ENCODE results near the gene KLHL29. TPM values are rescaled to one million over a fixed set of nuclear protein-coding genes. Genes with fewer than 3 reads are reported as not detected.
A peak's percentile ranks its signal among the peaks of the same experiment; 100 is the strongest.

The KLHL29 gene
- total RNA-seq, 1 donor from 2014 or later: 15.1 TPM

GRCh38 chr2:23518481-23519333 lies 133.7 kb downstream of the KLHL29 start:
- no peak overlapping the region for H3K4me3 ChIP-seq
- no peak for TF ChIP-seq CTCF (IDR thresholded peaks at IDR 0.05)
- no peaks in the 10 kb centered on the region for H3K27me3 ChIP-seq
- H3K27ac ChIP-seq: no peak overlapping the region
- H3K36me3 ChIP-seq: no peaks in the 10 kb centered on the region
- H3K9me3 ChIP-seq: no peaks in the 10 kb centered on the region
- DNase-seq (no peak), ATAC-seq (peak; percentile 53)
- H3K4me1 ChIP-seq: peaks cover 5% of the 10 kb centered on the region
- intact Hi-C loops (cut with DNase I): no loop called here

DNA sequence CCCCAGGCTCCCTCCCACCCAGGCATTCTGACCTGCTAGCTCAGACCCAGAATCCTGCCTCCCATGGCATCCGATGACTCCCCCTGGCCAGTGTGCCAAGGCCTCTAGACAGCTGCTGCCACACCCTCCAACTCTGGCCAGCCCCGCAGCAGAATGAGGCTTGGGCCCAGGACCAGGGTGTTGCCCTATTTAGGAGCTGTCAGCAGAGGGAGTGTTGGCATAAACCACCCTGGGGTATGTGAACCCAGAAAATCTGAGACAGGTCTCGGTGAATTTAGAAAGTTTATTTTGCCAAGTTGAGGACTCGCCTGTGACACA lies 134.3 kb downstream of the KLHL29 start:
- no peaks in the 10 kb centered on the region for H3K27me3 ChIP-seq
- intact Hi-C loops (cut with DNase I): no loop called here
- H3K36me3 ChIP-seq: no peaks in the 10 kb centered on the region
- peaks cover 11% of the 10 kb centered on the region for H3K4me1 ChIP-seq
- no peaks in the 10 kb centered on the region for H3K9me3 ChIP-seq
- H3K27ac ChIP-seq: no peak overlapping the region
- TF ChIP-seq CTCF (IDR thresholded peaks at IDR 0.05): peak; percentile 5
- DNase-seq (no peak), ATAC-seq (peak; percentile 62)
- H3K4me3 ChIP-seq: no peak overlapping the region

- intact Hi-C loops (cut with DNase I): no loop called here
- TF ChIP-seq CTCF (IDR thresholded peaks at IDR 0.05): no peak
- no peaks in the 10 kb centered on the region for H3K36me3 ChIP-seq
- H3K27me3 ChIP-seq: no peaks in the 10 kb centered on the region
- ATAC-seq: no peak
- H3K9me3 ChIP-seq: no peaks in the 10 kb centered on the region
- H3K4me3 ChIP-seq: no peak overlapping the region
- DNase-seq: no peak
- H3K4me1 ChIP-seq: peaks cover 20% of the 10 kb centered on the region
- no peak overlapping the region for H3K27ac ChIP-seq
Observed at GRCh38 chr2:23520256-23520655, 135.3 kb downstream of the KLHL29 start.

DNA sequence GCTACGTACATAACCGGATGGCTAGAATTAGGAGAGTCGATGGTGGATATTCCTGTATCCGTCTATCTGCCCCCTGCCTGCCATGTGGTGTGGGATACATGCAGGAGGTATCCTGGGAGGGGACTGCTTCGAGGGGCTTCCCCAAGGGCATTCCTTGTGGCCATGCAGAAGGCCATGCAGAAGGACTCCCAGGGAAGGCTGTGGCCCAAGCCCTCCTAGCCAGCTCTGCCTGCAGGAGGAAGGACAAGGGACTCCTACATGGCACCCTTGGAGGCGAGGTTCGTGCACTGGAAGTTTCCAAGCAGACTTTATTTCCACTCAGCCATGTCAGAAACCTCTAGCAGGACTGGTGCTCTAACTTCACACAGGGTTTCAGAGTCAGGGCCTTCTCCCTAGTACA lies 136.1 kb downstream of the KLHL29 start:
- Histone ChIP-seq H3K36me3 (no peaks in the 10 kb centered on the region), H3K27ac (no peak overlapping the region), H3K4me1 (peaks cover 20% of the 10 kb centered on the region), H3K9me3 (no peaks in the 10 kb centered on the region), H3K4me3 (no peak overlapping the region), H3K27me3 (no peaks in the 10 kb centered on the region)
- no peak for TF ChIP-seq CTCF (IDR thresholded peaks at IDR 0.05)
- intact Hi-C loops (cut with DNase I): no loop called here
- no peak for DNase-seq
- ATAC-seq: no peak

GRCh38 chr2:23522726-23523372 lies 137.9 kb downstream of the KLHL29 start:
- Histone ChIP-seq H3K4me3 (no peak overlapping the region), H3K4me1 (peaks cover 20% of the 10 kb centered on the region), H3K36me3 (no peaks in the 10 kb centered on the region), H3K9me3 (no peaks in the 10 kb centered on the region), H3K27me3 (no peaks in the 10 kb centered on the region), H3K27ac (peak overlapping the region; percentile 42)
- TF ChIP-seq CTCF (IDR thresholded peaks at IDR 0.05): no peak
- DNase-seq (no peak), ATAC-seq (no peak)
- intact Hi-C loops (cut with DNase I): no loop called here

Measured in upper lobe of right lung (tissue), 1 donor.